ENCODE measurements around the gene ZNF593OS. TPM values are rescaled to one million over a fixed set of nuclear protein-coding genes. Genes with fewer than 3 reads are reported as not detected.
A peak's percentile ranks its signal among the peaks of the same experiment; 100 is the strongest.

ZNF593OS gene
- total and polyA plus RNA-seq, 2 donors from 2014 or later, result not detected

GRCh38 chr1:26180010-26180506 is 8.4 kb upstream of the ZNF593OS start:
- no peak overlapping the region for H3K4me3 ChIP-seq (ENCODE audit: low read length in 3 of 3)
- H3K9ac ChIP-seq (ENCODE audit: low read length in 3 of 3), result no peak overlapping the region
- H3K27ac ChIP-seq (ENCODE audit: low read depth in 2 of 2, low read length in 2 of 2), result no peak overlapping the region
- no peak for DNase-seq
- intact Hi-C loops (cut with DNase I), result no loop called here
- no peaks in the 10 kb centered on the region for H3K36me3 ChIP-seq (ENCODE audit: control insufficient read depth in 2 of 3, insufficient read depth in 3 of 3, low read length in 3 of 3)
- H3K9me3 ChIP-seq (ENCODE audit: control insufficient read depth in 2 of 3, insufficient read depth in 1 of 3, low read length in 3 of 3), result no peaks in the 10 kb centered on the region
- TF ChIP-seq CTCF (IDR thresholded peaks at IDR 0.05; ENCODE audit: borderline replicate concordance, extremely low read depth, insufficient read depth), result no peak
- FAIRE-seq, result no peak
- peaks cover 0 to 2% (median 0%) of the 10 kb centered on the region in 3 donors for H3K4me1 ChIP-seq (ENCODE audit: control insufficient read depth in 2 of 3, insufficient read depth in 2 of 3, low read depth in 1 of 3, low read length in 3 of 3)
- no peaks in the 10 kb centered on the region for H3K27me3 ChIP-seq (ENCODE audit: control insufficient read depth, insufficient read depth, low read length)

GRCh38 chr1:26177182-26177684 is 5.6 kb upstream of the ZNF593OS start, which contains the start of gene CNKSR1:
Gene CNKSR1 (plus strand): TSS chr1:26177491. CDS start chr1:26177548, 57 bp downstream.
- Histone ChIP-seq H3K36me3 (ENCODE audit: control insufficient read depth in 2 of 3, insufficient read depth in 3 of 3, low read length in 3 of 3) (no peaks in the 10 kb centered on the region), H3K27ac (ENCODE audit: low read depth in 2 of 2, low read length in 2 of 2) (peak within 1 kb of the TSS; percentile 2 to 32), H3K9ac (ENCODE audit: low read length in 3 of 3) (no peak within 1 kb of the TSS), H3K27me3 (ENCODE audit: control insufficient read depth, insufficient read depth, low read length) (no peaks in the 10 kb centered on the region), H3K9me3 (ENCODE audit: control insufficient read depth in 2 of 3, insufficient read depth in 1 of 3, low read length in 3 of 3) (no peaks in the 10 kb centered on the region), H3K4me1 (ENCODE audit: control insufficient read depth in 2 of 3, insufficient read depth in 2 of 3, low read depth in 1 of 3, low read length in 3 of 3) (peaks cover 0 to 2% (median 0%) of the 10 kb centered on the region in 3 donors), H3K4me3 (ENCODE audit: low read length in 3 of 3) (peak within 1 kb of the TSS in 2 of 3 donors; percentile 12 to 35)
- peak; percentile 67 to 86 (median 77) for DNase-seq
- FAIRE-seq, result no peak
- intact Hi-C loops (cut with DNase I), result no loop called here
- TF ChIP-seq CTCF (IDR thresholded peaks at IDR 0.05; ENCODE audit: borderline replicate concordance, extremely low read depth, insufficient read depth), result no peak

GRCh38 chr1:26175346-26175745 is 3.7 kb upstream of the ZNF593OS start:
- Histone ChIP-seq H3K27ac (ENCODE audit: low read depth in 2 of 2, low read length in 2 of 2) (no peak overlapping the region), H3K27me3 (ENCODE audit: control insufficient read depth, insufficient read depth, low read length) (no peaks in the 10 kb centered on the region), H3K36me3 (ENCODE audit: control insufficient read depth in 2 of 3, insufficient read depth in 3 of 3, low read length in 3 of 3) (peaks cover 0 to 3% (median 0%) of the 10 kb centered on the region in 3 donors), H3K9ac (ENCODE audit: low read length in 3 of 3) (no peak overlapping the region), H3K9me3 (ENCODE audit: control insufficient read depth in 2 of 3, insufficient read depth in 1 of 3, low read length in 3 of 3) (no peaks in the 10 kb centered on the region), H3K4me1 (ENCODE audit: control insufficient read depth in 2 of 3, insufficient read depth in 2 of 3, low read depth in 1 of 3, low read length in 3 of 3) (peaks cover 0 to 7% (median 5%) of the 10 kb centered on the region in 3 donors), H3K4me3 (ENCODE audit: low read length in 3 of 3) (no peak overlapping the region)
- DNase-seq (no peak), FAIRE-seq (no peak)
- intact Hi-C loops (cut with DNase I), result no loop called here
- TF ChIP-seq CTCF (IDR thresholded peaks at IDR 0.05; ENCODE audit: borderline replicate concordance, extremely low read depth, insufficient read depth), result no peak

All from kidney (tissue), 14 donors.